HEK293 (cell line): ENCODE measurements around the gene CLDN19.

Source experiments
- CTCF ChIA-PET: fragments of 350-600 bp; formaldehyde crosslinking; extraction: SDS; loops from one replicate; lab custom pipeline; 2021; ENCODE audit warnings: antibody characterized with exemption; lab: Yijun Ruan, JAX
- POLR2A ChIA-PET: fragments of 300-600 bp; formaldehyde crosslinking; extraction: SDS; loops from one replicate; lab custom pipeline; 2020; ENCODE audit warnings: antibody characterized with exemption, inconsistent platforms; lab: Yijun Ruan, JAX
- H3K27ac ChIP-seq: fragments of 200-500 bp; sonication (Bioruptor generic); 2 replicates; pipeline ENCODE4 v1.5.1; 2014; ENCODE audit warnings: low read depth, low read length, control low read depth, inconsistent platforms; ENCODE audit errors: extremely low read depth
- H3K36me3 ChIP-seq, 2 experiments: fragments of 200-500 bp in 1 of 2; sonication (Bioruptor generic) in 1 of 2; 1 replicate in 1 of 2; 2 replicates in 1 of 2; pipeline ENCODE4 v1.5.1; 2014 to 2017; ENCODE audit warnings: inconsistent platforms in 2 of 2, low read length in 2 of 2; ENCODE audit not compliant: control insufficient read depth in 2 of 2, insufficient read depth in 1 of 2
- H3K4me1 ChIP-seq: fragments of 200-500 bp; sonication (Bioruptor generic); 2 replicates; pipeline ENCODE4 v1.5.1; 2014; ENCODE audit warnings: mild to moderate bottlenecking, low read length, inconsistent platforms; ENCODE audit not compliant: control insufficient read depth, insufficient read depth
- H3K4me3 ChIP-seq: 2 replicates; pipeline ENCODE4 v1.5.1; 2011; ENCODE audit warnings: low read depth, mild to moderate bottlenecking, control low read depth, low read length, moderate library complexity
- H3K9me3 ChIP-seq: fragments of 200-500 bp; sonication (Bioruptor generic); 2 replicates; pipeline ENCODE4 v1.5.1; 2014; ENCODE audit warnings: low read depth, low read length, inconsistent platforms; ENCODE audit not compliant: control insufficient read depth, insufficient read depth
- EGR2 ChIP-seq: fragments of 450-650 bp; formaldehyde crosslinking; IDR thresholded peaks from 2 replicates; pipeline ENCODE4 v1.5.1; 2016; ENCODE audit warnings: low read depth, missing biosample characterization, missing genetic modification characterization
- GLIS2 ChIP-seq: fragments of 450-650 bp; formaldehyde crosslinking; IDR thresholded peaks from 2 replicates; pipeline ENCODE4 v1.5.1; 2016; ENCODE audit warnings: missing biosample characterization, missing genetic modification characterization
- SALL2 ChIP-seq: fragments of 450-650 bp; formaldehyde crosslinking; IDR thresholded peaks from 2 replicates; pipeline ENCODE4 v1.5.0; 2017; ENCODE audit warnings: missing biosample characterization, mild to moderate bottlenecking, missing genetic modification characterization, borderline replicate concordance
- SP3 ChIP-seq: fragments of 450-650 bp; formaldehyde crosslinking; IDR thresholded peaks from 2 replicates; pipeline ENCODE4 v1.5.1; 2016; ENCODE audit warnings: missing biosample characterization, missing genetic modification characterization
- ZFHX2 ChIP-seq: fragments of 450-650 bp; formaldehyde crosslinking; conservative IDR thresholded peaks from 2 replicates; pipeline ENCODE4 v1.5.1; 2016; ENCODE audit warnings: missing biosample characterization, missing genetic modification characterization
- ZIC2 ChIP-seq: fragments of 450-650 bp; formaldehyde crosslinking; IDR thresholded peaks from 2 replicates; pipeline ENCODE4 v1.5.1; 2016; ENCODE audit warnings: missing biosample characterization, missing genetic modification characterization
- ZNF140 ChIP-seq: fragments of 450-650 bp; formaldehyde crosslinking; IDR thresholded peaks from 2 replicates; pipeline ENCODE4 v1.5.1; 2016; ENCODE audit warnings: missing biosample characterization, missing genetic modification characterization
- ZNF174 ChIP-seq: fragments of 450-650 bp; formaldehyde crosslinking; IDR thresholded peaks from 2 replicates; pipeline ENCODE4 v1.5.0; 2017; ENCODE audit warnings: missing biosample characterization, mild to moderate bottlenecking, missing genetic modification characterization
- ZNF175 ChIP-seq: fragments of 450-650 bp; formaldehyde crosslinking; IDR thresholded peaks from 2 replicates; pipeline ENCODE4 v1.5.1; 2016; ENCODE audit warnings: missing biosample characterization, missing genetic modification characterization
- ZNF433 ChIP-seq: fragments of 450-650 bp; formaldehyde crosslinking; IDR thresholded peaks from 2 replicates; pipeline ENCODE4 v1.5.1; 2016; ENCODE audit warnings: missing biosample characterization, missing genetic modification characterization, low read depth
- ZNF785 ChIP-seq: fragments of 450-650 bp; formaldehyde crosslinking; IDR thresholded peaks from 2 replicates; pipeline ENCODE4 v1.5.1; 2016; ENCODE audit warnings: missing biosample characterization, missing genetic modification characterization
- TF ChIP-seq, protein P1 (sequence below): fragments of 450-650 bp; formaldehyde crosslinking; IDR thresholded peaks from 2 replicates; pipeline ENCODE4 v1.5.1; 2017; ENCODE audit warnings: missing biosample characterization, missing genetic modification characterization
- TF ChIP-seq, protein P2 (sequence below): fragments of 450-650 bp; formaldehyde crosslinking; IDR thresholded peaks from 2 replicates; pipeline ENCODE4 v1.5.1; 2016; ENCODE audit warnings: missing biosample characterization, missing genetic modification characterization, low read depth
- TF ChIP-seq, protein P3 (sequence below): fragments of 450-650 bp; formaldehyde crosslinking; IDR thresholded peaks from 2 replicates; pipeline ENCODE4 v1.5.1; 2016; ENCODE audit warnings: missing biosample characterization, missing genetic modification characterization
- TF ChIP-seq, protein P4 (sequence below): fragments of 450-650 bp; formaldehyde crosslinking; IDR thresholded peaks from 2 replicates; pipeline ENCODE4 v1.5.1; 2016; ENCODE audit warnings: missing biosample characterization, missing genetic modification characterization

CLDN19 gene

DNA sequence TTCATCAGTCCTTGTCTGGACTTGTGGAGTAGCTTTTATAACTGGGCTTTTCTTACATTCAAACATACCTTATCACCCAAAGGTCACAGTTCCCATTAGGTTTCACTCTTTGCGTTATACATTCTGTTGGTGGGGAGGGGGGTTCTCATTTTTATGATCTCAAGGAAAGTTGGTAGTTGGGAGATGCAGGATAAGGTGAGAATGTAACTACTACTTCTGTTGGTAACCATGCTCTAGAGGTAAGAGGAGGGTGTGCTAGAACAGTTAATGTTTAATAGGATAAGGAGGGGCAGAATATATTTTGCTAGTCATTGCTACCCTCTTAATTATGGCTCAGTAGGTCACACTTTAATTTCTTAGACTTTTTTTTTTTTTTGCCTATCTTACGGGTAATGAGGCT, 47.1 kb downstream of the CLDN19 start (continued):
- TF ChIP-seq, protein P1, sequence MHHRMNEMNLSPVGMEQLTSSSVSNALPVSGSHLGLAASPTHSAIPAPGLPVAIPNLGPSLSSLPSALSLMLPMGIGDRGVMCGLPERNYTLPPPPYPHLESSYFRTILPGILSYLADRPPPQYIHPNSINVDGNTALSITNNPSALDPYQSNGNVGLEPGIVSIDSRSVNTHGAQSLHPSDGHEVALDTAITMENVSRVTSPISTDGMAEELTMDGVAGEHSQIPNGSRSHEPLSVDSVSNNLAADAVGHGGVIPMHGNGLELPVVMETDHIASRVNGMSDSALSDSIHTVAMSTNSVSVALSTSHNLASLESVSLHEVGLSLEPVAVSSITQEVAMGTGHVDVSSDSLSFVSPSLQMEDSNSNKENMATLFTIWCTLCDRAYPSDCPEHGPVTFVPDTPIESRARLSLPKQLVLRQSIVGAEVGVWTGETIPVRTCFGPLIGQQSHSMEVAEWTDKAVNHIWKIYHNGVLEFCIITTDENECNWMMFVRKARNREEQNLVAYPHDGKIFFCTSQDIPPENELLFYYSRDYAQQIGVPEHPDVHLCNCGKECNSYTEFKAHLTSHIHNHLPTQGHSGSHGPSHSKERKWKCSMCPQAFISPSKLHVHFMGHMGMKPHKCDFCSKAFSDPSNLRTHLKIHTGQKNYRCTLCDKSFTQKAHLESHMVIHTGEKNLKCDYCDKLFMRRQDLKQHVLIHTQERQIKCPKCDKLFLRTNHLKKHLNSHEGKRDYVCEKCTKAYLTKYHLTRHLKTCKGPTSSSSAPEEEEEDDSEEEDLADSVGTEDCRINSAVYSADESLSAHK = no peak
- TF ChIP-seq ZNF433 (tag by site-specific recombination) = no peak

DNA sequence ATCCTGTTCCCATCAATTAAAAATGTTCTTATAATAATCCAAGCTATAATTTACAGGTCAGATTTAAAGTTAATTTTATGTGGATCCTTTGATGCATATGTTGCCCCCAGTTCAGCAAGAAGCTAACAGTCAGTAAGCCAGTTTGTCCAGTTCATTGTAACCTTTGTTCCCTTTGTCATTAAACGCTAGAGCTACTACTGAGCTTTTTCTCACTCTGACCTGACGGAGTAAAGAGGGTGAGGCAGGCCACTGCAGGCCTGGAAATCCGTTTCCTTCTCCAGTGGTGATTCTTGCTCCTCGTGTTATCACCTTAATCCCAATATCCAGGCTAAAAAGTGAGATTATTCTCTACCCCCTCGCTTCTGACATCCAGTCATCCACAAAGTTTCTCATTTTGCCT, 47.6 kb downstream of the CLDN19 start:
- Histone ChIP-seq H3K9me3 (no peaks in the 10 kb centered on the region), H3K4me1 (peaks cover 17% of the 10 kb centered on the region), H3K27ac (no peak overlapping the region), H3K36me3 (peaks cover 8 to 83% of the 10 kb centered on the region in 2 experiments), H3K4me3 (no peak overlapping the region)
- POLR2A ChIA-PET = interaction anchor here (2.9 kb wide), 1 partner anchor 10 kb away, joined by 19 read pairs; the partner anchor contains the start of gene YBX1
- CTCF ChIA-PET = no interaction called here
- no peak for TF ChIP-seq ZNF785
- TF ChIP-seq GLIS2 (tag by site-specific recombination) = no peak
- TF ChIP-seq, protein P2, sequence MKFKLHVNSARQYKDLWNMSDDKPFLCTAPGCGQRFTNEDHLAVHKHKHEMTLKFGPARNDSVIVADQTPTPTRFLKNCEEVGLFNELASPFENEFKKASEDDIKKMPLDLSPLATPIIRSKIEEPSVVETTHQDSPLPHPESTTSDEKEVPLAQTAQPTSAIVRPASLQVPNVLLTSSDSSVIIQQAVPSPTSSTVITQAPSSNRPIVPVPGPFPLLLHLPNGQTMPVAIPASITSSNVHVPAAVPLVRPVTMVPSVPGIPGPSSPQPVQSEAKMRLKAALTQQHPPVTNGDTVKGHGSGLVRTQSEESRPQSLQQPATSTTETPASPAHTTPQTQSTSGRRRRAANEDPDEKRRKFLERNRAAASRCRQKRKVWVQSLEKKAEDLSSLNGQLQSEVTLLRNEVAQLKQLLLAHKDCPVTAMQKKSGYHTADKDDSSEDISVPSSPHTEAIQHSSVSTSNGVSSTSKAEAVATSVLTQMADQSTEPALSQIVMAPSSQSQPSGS (tag by site-specific recombination) = no peak
- no peak for TF ChIP-seq ZIC2 (tag by site-specific recombination)
- TF ChIP-seq ZNF175 (tag by site-specific recombination) = no peak
- TF ChIP-seq, protein P3, sequence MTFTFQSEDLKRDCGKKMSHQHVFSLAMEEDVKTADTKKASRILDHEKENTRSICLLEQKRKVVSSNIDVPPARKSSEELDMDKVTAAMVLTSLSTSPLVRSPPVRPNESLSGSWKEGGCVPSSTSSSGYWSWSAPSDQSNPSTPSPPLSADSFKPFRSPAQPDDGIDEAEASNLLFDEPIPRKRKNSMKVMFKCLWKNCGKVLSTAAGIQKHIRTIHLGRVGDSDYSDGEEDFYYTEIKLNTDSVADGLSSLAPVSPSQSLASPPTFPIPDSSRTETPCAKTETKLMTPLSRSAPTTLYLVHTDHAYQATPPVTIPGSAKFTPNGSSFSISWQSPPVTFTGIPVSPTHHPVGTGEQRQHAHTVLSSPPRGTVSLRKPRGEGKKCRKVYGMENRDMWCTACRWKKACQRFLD (tag by site-specific recombination) = no peak
- TF ChIP-seq SP3 (tag by site-specific recombination) = no peak

DNA sequence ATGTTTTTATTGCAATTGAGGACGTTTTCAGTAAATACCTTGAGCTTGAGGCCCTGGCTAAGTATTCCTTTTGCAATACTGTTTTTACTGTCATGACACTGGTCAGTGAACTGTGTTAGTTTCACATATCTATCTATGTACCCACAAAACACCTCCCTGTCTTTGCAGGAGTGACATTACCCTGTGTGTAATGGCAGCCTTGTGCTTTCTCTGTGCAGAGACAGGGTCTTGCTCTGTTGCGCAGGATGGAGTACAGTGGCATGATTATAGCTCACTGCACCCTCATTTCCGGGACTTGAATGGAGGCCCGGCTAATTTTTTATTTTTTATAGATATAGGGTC, 48.9 kb downstream of the CLDN19 start:
- TF ChIP-seq ZNF140 (tag by site-specific recombination) (no peak), ZFHX2 (tag by site-specific recombination) (no peak), ZNF174 (tag by site-specific recombination) (no peak), EGR2 (tag by site-specific recombination) (no peak), SALL2 (no peak)
- TF ChIP-seq, protein P4, sequence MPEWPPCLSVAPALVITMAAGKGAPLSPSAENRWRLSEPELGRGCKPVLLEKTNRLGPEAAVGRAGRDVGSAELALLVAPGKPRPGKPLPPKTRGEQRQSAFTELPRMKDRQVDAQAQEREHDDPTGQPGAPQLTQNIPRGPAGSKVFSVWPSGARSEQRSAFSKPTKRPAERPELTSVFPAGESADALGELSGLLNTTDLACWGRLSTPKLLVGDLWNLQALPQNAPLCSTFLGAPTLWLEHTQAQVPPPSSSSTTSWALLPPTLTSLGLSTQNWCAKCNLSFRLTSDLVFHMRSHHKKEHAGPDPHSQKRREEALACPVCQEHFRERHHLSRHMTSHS (tag by site-specific recombination) = no peak
- POLR2A ChIA-PET = interaction anchor here (0.8 to 2.9 kb wide), 3 partner anchors 8 to 76 kb away, joined by 5 to 19 read pairs (median 6); partner anchors contain the start of genes C1orf50, P3H1 and YBX1
- Histone ChIP-seq H3K36me3 (peaks cover 3 to 82% of the 10 kb centered on the region in 2 experiments; a peak in 2 of 3 replicates), H3K27ac (no peak overlapping the region), H3K9me3 (no peaks in the 10 kb centered on the region), H3K4me3 (no peak overlapping the region), H3K4me1 (peaks cover 23% of the 10 kb centered on the region)
- CTCF ChIA-PET = interaction anchor here (0.6 to 1.6 kb wide), 6 partner anchors 18 to 544 kb away, joined by 3 to 6 read pairs (median 4); no protein-coding TSS in a partner anchor
